ENCODE data around the gene PIGK.

DNA sequence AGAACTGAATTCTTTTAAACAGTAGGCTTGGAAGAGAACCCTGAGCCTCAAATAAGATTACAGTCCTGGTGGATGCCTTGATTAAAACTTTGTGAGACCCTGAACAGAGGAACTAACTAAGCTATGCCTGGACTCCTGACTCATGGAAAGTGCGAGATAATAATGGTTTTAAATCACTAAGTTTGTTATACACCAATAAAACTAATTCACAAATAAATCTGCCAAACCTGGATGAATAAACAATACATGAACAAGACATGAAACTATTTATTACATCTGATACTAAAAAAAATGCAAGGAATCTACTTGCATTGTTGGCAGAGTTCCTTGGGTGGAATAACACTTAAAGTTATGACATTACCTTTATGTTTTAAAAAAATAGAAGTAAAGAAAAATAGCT is 118.4 kb downstream of the PIGK start:
- TF ChIP-seq CREB1 (IDR thresholded peaks at IDR 0.05; ENCODE audit: low read depth) (no peak), EP300 (IDR thresholded peaks at IDR 0.05; ENCODE audit: borderline replicate concordance) (no peak), YY1 (IDR thresholded peaks at IDR 0.05; ENCODE audit: low read depth) (no peak), NFIC (IDR thresholded peaks at IDR 0.05) (no peak), EGR1 (IDR thresholded peaks at IDR 0.05) (no peak), CEBPB (IDR thresholded peaks at IDR 0.05) (no peak), TAF1 (IDR thresholded peaks at IDR 0.05; ENCODE audit: low read depth) (no peak), ZBTB7A (IDR thresholded peaks at IDR 0.05; ENCODE audit: low read depth) (no peak), RAD21 (IDR thresholded peaks at IDR 0.05; ENCODE audit: low read depth) (no peak), TEAD4 (IDR thresholded peaks at IDR 0.05) (no peak), FOXM1 (IDR thresholded peaks at IDR 0.05; ENCODE audit: borderline replicate concordance, low read depth) (no peak), TCF12 (IDR thresholded peaks at IDR 0.05; ENCODE audit: low read depth) (no peak)
- TF ChIP-seq, protein P1, sequence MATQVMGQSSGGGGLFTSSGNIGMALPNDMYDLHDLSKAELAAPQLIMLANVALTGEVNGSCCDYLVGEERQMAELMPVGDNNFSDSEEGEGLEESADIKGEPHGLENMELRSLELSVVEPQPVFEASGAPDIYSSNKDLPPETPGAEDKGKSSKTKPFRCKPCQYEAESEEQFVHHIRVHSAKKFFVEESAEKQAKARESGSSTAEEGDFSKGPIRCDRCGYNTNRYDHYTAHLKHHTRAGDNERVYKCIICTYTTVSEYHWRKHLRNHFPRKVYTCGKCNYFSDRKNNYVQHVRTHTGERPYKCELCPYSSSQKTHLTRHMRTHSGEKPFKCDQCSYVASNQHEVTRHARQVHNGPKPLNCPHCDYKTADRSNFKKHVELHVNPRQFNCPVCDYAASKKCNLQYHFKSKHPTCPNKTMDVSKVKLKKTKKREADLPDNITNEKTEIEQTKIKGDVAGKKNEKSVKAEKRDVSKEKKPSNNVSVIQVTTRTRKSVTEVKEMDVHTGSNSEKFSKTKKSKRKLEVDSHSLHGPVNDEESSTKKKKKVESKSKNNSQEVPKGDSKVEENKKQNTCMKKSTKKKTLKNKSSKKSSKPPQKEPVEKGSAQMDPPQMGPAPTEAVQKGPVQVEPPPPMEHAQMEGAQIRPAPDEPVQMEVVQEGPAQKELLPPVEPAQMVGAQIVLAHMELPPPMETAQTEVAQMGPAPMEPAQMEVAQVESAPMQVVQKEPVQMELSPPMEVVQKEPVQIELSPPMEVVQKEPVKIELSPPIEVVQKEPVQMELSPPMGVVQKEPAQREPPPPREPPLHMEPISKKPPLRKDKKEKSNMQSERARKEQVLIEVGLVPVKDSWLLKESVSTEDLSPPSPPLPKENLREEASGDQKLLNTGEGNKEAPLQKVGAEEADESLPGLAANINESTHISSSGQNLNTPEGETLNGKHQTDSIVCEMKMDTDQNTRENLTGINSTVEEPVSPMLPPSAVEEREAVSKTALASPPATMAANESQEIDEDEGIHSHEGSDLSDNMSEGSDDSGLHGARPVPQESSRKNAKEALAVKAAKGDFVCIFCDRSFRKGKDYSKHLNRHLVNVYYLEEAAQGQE (IDR thresholded peaks at IDR 0.05; ENCODE audit: low read depth) = no peak
- TF ChIP-seq, protein P2, sequence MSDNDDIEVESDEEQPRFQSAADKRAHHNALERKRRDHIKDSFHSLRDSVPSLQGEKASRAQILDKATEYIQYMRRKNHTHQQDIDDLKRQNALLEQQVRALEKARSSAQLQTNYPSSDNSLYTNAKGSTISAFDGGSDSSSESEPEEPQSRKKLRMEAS (IDR thresholded peaks at IDR 0.05) = no peak
